Ascending aorta (tissue), 2 donors: ENCODE results near the gene NR4A1. TPM values are rescaled to one million over a fixed set of nuclear protein-coding genes. Genes with fewer than 3 reads are reported as not detected.

Experiments used
- DNase-seq, 2 donors: peaks; one replicate each; pipeline ENCODE4 v3.0.0-alpha.2; 2019; ENCODE audit warnings: low spot score in 2 of 2
- H3K27ac ChIP-seq, 2 donors: fragments of 200-600 bp; sonication (generic); one replicate each; pipeline ENCODE4 v1.5.1; 2016 to 2017; ENCODE audit warnings: mild to moderate bottlenecking in 1 of 2
- H3K27me3 ChIP-seq: fragments of 200-600 bp; sonication (generic); one replicate; pipeline ENCODE4 v1.5.1; 2017
- H3K36me3 ChIP-seq, 2 donors: fragments of 200-600 bp; sonication (generic); one replicate each; pipeline ENCODE4 v1.5.1; 2016
- H3K4me1 ChIP-seq, 2 donors: fragments of 200-600 bp; sonication (generic); one replicate each; pipeline ENCODE4 v1.5.1; 2016 to 2017; ENCODE audit warnings: mild to moderate bottlenecking in 1 of 2
- H3K4me3 ChIP-seq, 2 donors: fragments of 200-600 bp; sonication (generic); one replicate each; pipeline ENCODE4 v1.5.1; 2016 to 2017; ENCODE audit warnings: mild to moderate bottlenecking in 1 of 2
- H3K9me3 ChIP-seq, 2 donors: fragments of 200-600 bp; sonication (generic); one replicate each; pipeline ENCODE4 v1.5.1; 2016
- CTCF ChIP-seq, 3 experiments: fragments of 200-600 bp in 2 of 3; fragments of 450-650 bp in 1 of 3; sonication (generic) in 2 of 3; IDR thresholded peaks; one replicate each; pipeline ENCODE4 v1.5.1; 2016 to 2019; ENCODE audit warnings: antibody characterized with exemption in 3 of 3, mild to moderate bottlenecking in 1 of 3, moderate library complexity in 1 of 3
- intact Hi-C: fragments of 100-400 bp; cut with DNase I; formaldehyde crosslinking; loops from one replicate; pipeline ENCODE4 v1.15.1; 2023
- total RNA-seq: library from RNA; depleted of rRNA; stranded (reverse); fragments of >200 nt; gene quantifications from one replicate; pipeline ENCODE4 v1.1.0, GENCODE V29; 2016

Gene NR4A1
- total RNA-seq, 1 donor from 2014 or later, result 722 TPM

GRCh38 chr12:52015532-52016041, 35.7 kb upstream of the NR4A1 start:
- Histone ChIP-seq H3K9me3 (no peaks in the 10 kb centered on the region), H3K27ac (no peak overlapping the region), H3K36me3 (no peaks in the 10 kb centered on the region), H3K4me3 (no peak overlapping the region), H3K4me1 (no peaks in the 10 kb centered on the region), H3K27me3 (no peaks in the 10 kb centered on the region)
- intact Hi-C loops, result no loop called here
- DNase-seq, result no peak
- TF ChIP-seq CTCF (IDR thresholded peaks at IDR 0.05), result no peak

- no peak overlapping the region for H3K4me3 ChIP-seq
- peaks cover 0 to 7% of the 10 kb centered on the region in 2 donors for H3K4me1 ChIP-seq
- H3K9me3 ChIP-seq, result no peaks in the 10 kb centered on the region
- H3K36me3 ChIP-seq, result no peaks in the 10 kb centered on the region
- TF ChIP-seq CTCF (IDR thresholded peaks at IDR 0.05), result no peak
- intact Hi-C loops, result no loop called here
- H3K27me3 ChIP-seq, result no peaks in the 10 kb centered on the region
- no peak for DNase-seq
- H3K27ac ChIP-seq, result no peak overlapping the region
These were observed 32.7 kb upstream of the NR4A1 start for GRCh38 chr12:52018433-52019112.

GRCh38 chr12:52019113-52019770, 32.0 kb upstream of the NR4A1 start:
- H3K27ac ChIP-seq, result no peak overlapping the region
- H3K36me3 ChIP-seq, result no peaks in the 10 kb centered on the region
- TF ChIP-seq CTCF (IDR thresholded peaks at IDR 0.05), result no peak
- intact Hi-C loops, result no loop called here
- no peaks in the 10 kb centered on the region for H3K9me3 ChIP-seq
- H3K27me3 ChIP-seq, result no peaks in the 10 kb centered on the region
- no peak overlapping the region for H3K4me3 ChIP-seq
- H3K4me1 ChIP-seq, result peaks cover 3 to 14% of the 10 kb centered on the region in 2 donors
- DNase-seq, result no peak

- peaks cover 7 to 21% of the 10 kb centered on the region in 2 donors for H3K4me1 ChIP-seq
- H3K36me3 ChIP-seq, result no peaks in the 10 kb centered on the region
- no peak for DNase-seq
- TF ChIP-seq CTCF (IDR thresholded peaks at IDR 0.05), result peak; percentile 39 to 58 (median 52)
- no peak overlapping the region for H3K27ac ChIP-seq
- intact Hi-C loops, result loop anchor here (5.0 to 10.0 kb wide), 2 partner anchors 68 to 984 kb away; partner anchors contain the start of genes ACVR1B and EIF4B
- no peaks in the 10 kb centered on the region for H3K27me3 ChIP-seq
- H3K9me3 ChIP-seq, result no peaks in the 10 kb centered on the region
- no peak overlapping the region for H3K4me3 ChIP-seq
These were observed 30.5 kb upstream of the NR4A1 start for GRCh38 chr12:52020539-52021336.

- Histone ChIP-seq H3K9me3 (no peaks in the 10 kb centered on the region), H3K4me3 (peak overlapping the region; percentile 67 to 69), H3K36me3 (no peaks in the 10 kb centered on the region), H3K4me1 (peaks cover 7 to 28% of the 10 kb centered on the region in 2 donors), H3K27me3 (no peaks in the 10 kb centered on the region), H3K27ac (peak overlapping the region in 1 of 2 donors; percentile 6)
- TF ChIP-seq CTCF (IDR thresholded peaks at IDR 0.05), result no peak
- intact Hi-C loops, result loop anchor here (1.0 to 10.0 kb wide), 4 partner anchors 17 to 982 kb away; partner anchors contain the start of genes ACVR1B, EIF4B and TAMALIN
- DNase-seq, result no peak
These were observed 28.4 kb upstream of the NR4A1 start for GRCh38 chr12:52022841-52023181.
